GM12891 (cell line): ENCODE data around the gene PTPRN2.

ENCODE experiments used
- POLR2A ChIP-seq: IDR thresholded peaks from 2 replicates; pipeline ENCODE4 v1.6.1; 2011; ENCODE audit warnings: low read depth, low read length, control low read depth
- POLR2AphosphoS5 ChIP-seq: IDR thresholded peaks from 2 replicates; pipeline ENCODE4 v1.6.1; 2011; ENCODE audit warnings: low read depth, low read length, control low read depth
- SPI1 ChIP-seq: IDR thresholded peaks from 2 replicates; pipeline ENCODE4 v1.6.1; 2011; ENCODE audit warnings: low read depth, low read length, control low read depth

DNA sequence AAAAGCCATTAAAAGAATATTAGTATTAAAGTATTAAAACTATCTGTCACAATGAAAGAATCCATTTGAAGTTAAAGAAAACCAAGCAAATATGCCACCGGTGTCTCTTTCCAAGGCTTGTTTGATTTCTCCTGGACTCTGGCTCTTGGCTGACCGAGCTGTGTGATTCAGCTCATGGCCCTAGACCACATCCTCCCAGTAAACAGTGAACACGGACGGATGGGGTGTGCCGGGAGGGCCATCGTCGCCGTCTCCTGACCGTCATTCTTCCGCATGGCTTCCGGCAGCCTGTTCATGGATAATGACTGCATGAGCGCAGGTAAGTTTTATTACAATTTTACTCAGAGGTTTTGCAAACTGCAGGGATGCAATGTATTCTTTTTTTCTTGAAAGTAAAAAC is 1032.3 kb downstream of the PTPRN2 start:
- TF ChIP-seq POLR2AphosphoS5 (no peak), POLR2A (no peak), SPI1 (no peak)
